Measurements from ENCODE around the gene RRM2.

- TF ChIP-seq POLR2A (IDR thresholded peaks at IDR 0.05) (no peak), CTCF (IDR thresholded peaks at IDR 0.05) (no peak)
These were observed 5.9 kb downstream of the RRM2 start for GRCh38 chr2:10128420-10128819.
